Neural progenitor cell (in vitro differentiated cells): Measurements from ENCODE around the gene ASF1A. TPM values are rescaled to one million over a fixed set of nuclear protein-coding genes. Genes with fewer than 3 reads are reported as not detected.

Source experiments
- DNase-seq: peaks from one replicate; pipeline ENCODE4 v3.0.0-alpha.2; 2016; ENCODE audit warnings: low spot score
- H2AFZ ChIP-seq: fragments of 200-600 bp; sonication (generic); replicated peaks from 2 replicates; pipeline ENCODE4 v1.6.1; 2016; ENCODE audit warnings: antibody characterized with exemption
- H3F3A ChIP-seq: fragments of 200-600 bp; sonication (generic); 2 replicates; pipeline ENCODE4 v1.6.1; 2016; ENCODE audit warnings: antibody characterized with exemption, low read depth
- H3K27ac ChIP-seq: fragments of 200-600 bp; sonication (generic); 2 replicates; pipeline ENCODE4 v1.5.1; 2016; ENCODE audit warnings: mild to moderate bottlenecking
- H3K27me3 ChIP-seq: fragments of 200-600 bp; sonication (generic); 2 replicates; pipeline ENCODE4 v1.6.1; 2016; ENCODE audit warnings: mild to moderate bottlenecking, moderate library complexity
- H3K36me3 ChIP-seq: fragments of 200-600 bp; sonication (generic); 2 replicates; pipeline ENCODE4 v1.5.1; 2016
- H3K4me1 ChIP-seq: fragments of 200-600 bp; sonication (generic); 2 replicates; pipeline ENCODE4 v1.6.1; 2016; ENCODE audit warnings: mixed run types
- H3K4me2 ChIP-seq: fragments of 200-600 bp; sonication (generic); 2 replicates; pipeline ENCODE4 v1.6.1; 2016
- H3K4me3 ChIP-seq: fragments of 200-600 bp; sonication (generic); 2 replicates; pipeline ENCODE4 v1.5.1; 2016
- H3K79me2 ChIP-seq: fragments of 200-600 bp; sonication (generic); 2 replicates; pipeline ENCODE4 v1.6.1; 2016; ENCODE audit warnings: low read depth
- H3K9ac ChIP-seq: fragments of 200-600 bp; sonication (generic); 2 replicates; pipeline ENCODE4 v1.6.1; 2016
- H3K9me3 ChIP-seq: fragments of 200-600 bp; sonication (generic); 2 replicates; pipeline ENCODE4 v1.5.1; 2016; ENCODE audit warnings: low read depth
- H4K20me1 ChIP-seq: fragments of 200-600 bp; sonication (generic); 2 replicates; pipeline ENCODE4 v1.6.1; 2016; ENCODE audit warnings: low read depth
- H3K27ac Mint-ChIP-seq: 3 replicates; pipeline ENCODE4 v1.8.0; 2021; ENCODE audit warnings: mixed read lengths
- H3K27me3 Mint-ChIP-seq: 2 replicates; pipeline ENCODE4 v1.8.0; 2022; ENCODE audit warnings: low read depth, mild to moderate bottlenecking, inconsistent platforms, moderate library complexity, mixed read lengths; ENCODE audit not compliant: insufficient read depth
- H3K36me3 Mint-ChIP-seq: 3 replicates; pipeline ENCODE4 v1.8.0; 2021; ENCODE audit warnings: mixed read lengths
- H3K4me1 Mint-ChIP-seq: 3 replicates; pipeline ENCODE4 v1.8.0; 2021; ENCODE audit warnings: mixed read lengths
- H3K4me3 Mint-ChIP-seq: 3 replicates; pipeline ENCODE4 v1.8.0; 2021; ENCODE audit warnings: mild to moderate bottlenecking, moderate library complexity, mixed read lengths
- H3K9me3 Mint-ChIP-seq: 3 replicates; pipeline ENCODE4 v1.8.0; 2020; ENCODE audit warnings: mixed read lengths
- CTCF ChIP-seq: fragments of 200-600 bp; sonication (generic); IDR thresholded peaks from 2 replicates; pipeline ENCODE4 v1.5.1; 2017; ENCODE audit warnings: antibody characterized with exemption, mild to moderate bottlenecking
- EZH2 ChIP-seq: fragments of 200-600 bp; sonication (generic); IDR thresholded peaks from 2 replicates; pipeline ENCODE4 v1.6.1; 2017; ENCODE audit warnings: antibody characterized with exemption, mild to moderate bottlenecking, moderate library complexity
- EZH2phosphoT487 ChIP-seq: fragments of 200-600 bp; sonication (generic); IDR thresholded peaks from 2 replicates; pipeline ENCODE4 v1.6.1; 2017; ENCODE audit warnings: antibody characterized with exemption
- total RNA-seq: library from RNA; depleted of rRNA; stranded (reverse); fragments of >200 nt; gene quantifications from 2 replicates; pipeline ENCODE4 v1.2.3, GENCODE V29; 2015; ENCODE audit warnings: low replicate concordance

Gene ASF1A
- total RNA-seq = 33.4 and 54.8 TPM in 2 replicates

- peak within 1 kb of the TSS; percentile 90 for H3K27ac ChIP-seq
- Mint-ChIP-seq H3K36me3 (peaks cover 11% of the 10 kb centered on the region), H3K4me1 (peaks cover 43% of the 10 kb centered on the region), H3K27ac (peak within 1 kb of the TSS; percentile 99), H3K27me3 (peaks cover 2% of the 10 kb centered on the region), H3K9me3 (peaks cover 3% of the 10 kb centered on the region), H3K4me3 (peak within 1 kb of the TSS; percentile 100)
- H3K36me3 ChIP-seq = no peaks in the 10 kb centered on the region
- peak within 1 kb of the TSS; percentile 97 for H3K4me3 ChIP-seq
- peak; percentile 60 for TF ChIP-seq CTCF
- no peak for TF ChIP-seq EZH2
- H3K79me2 ChIP-seq = peaks cover 75% of the 10 kb centered on the region
- H3K4me2 ChIP-seq = peak within 1 kb of the TSS; percentile 92
- H3F3A ChIP-seq = peaks cover 9% of the 10 kb centered on the region
- peak; percentile 96 for DNase-seq
- H3K27me3 ChIP-seq = no peaks in the 10 kb centered on the region
- peak within 1 kb of the TSS; percentile 81 for H3K9ac ChIP-seq
- H2AFZ ChIP-seq = peak within 1 kb of the TSS; percentile 86
- H3K9me3 ChIP-seq = no peaks in the 10 kb centered on the region
- H3K4me1 ChIP-seq = peaks cover 33% of the 10 kb centered on the region
- H4K20me1 ChIP-seq = peaks cover 23% of the 10 kb centered on the region
These were observed at the start of gene ASF1A for GRCh38 chr6:118893807-118894424. Gene ASF1A (plus strand): TSS chr6:118894152. CDS start chr6:118894414, 262 bp downstream.

- Histone ChIP-seq H3K79me2 (no peaks in the 10 kb centered on the region), H3K4me3 (no peak overlapping the region), H2AFZ (no peak overlapping the region), H3K36me3 (no peaks in the 10 kb centered on the region), H3K27ac (no peak overlapping the region), H3F3A (no peaks in the 10 kb centered on the region), H3K9me3 (no peaks in the 10 kb centered on the region), H3K4me1 (no peaks in the 10 kb centered on the region), H4K20me1 (no peaks in the 10 kb centered on the region), H3K27me3 (no peaks in the 10 kb centered on the region), H3K9ac (no peak overlapping the region), H3K4me2 (no peak overlapping the region)
- Mint-ChIP-seq H3K27me3 (no peaks in the 10 kb centered on the region), H3K9me3 (peaks cover 10% of the 10 kb centered on the region), H3K27ac (no peak overlapping the region), H3K4me3 (no peak overlapping the region), H3K4me1 (no peaks in the 10 kb centered on the region), H3K36me3 (no peaks in the 10 kb centered on the region)
- TF ChIP-seq CTCF (no peak), EZH2phosphoT487 (no peak), EZH2 (no peak)
- no peak for DNase-seq
These were observed 49.0 kb upstream of the ASF1A start for GRCh38 chr6:118844915-118845314.

DNA sequence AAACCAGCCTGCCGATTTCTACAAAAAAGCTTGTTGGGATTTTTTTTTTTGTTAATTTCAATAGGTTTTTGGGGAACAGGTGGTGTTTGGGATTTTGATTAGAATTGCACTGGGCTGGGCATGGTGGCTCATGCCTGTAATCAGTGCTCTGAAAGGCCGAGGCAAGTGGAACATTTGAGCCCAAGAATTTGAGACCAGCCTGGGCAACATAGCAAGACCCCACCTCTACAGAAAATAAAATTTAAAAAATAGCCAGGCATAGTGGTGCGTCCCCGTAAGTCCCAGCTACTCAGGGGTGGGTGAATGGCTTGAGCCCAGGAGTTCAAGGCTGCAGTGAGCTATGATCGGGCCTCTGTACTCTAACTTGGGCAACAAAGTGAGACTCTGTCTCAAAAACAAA is 40.5 kb upstream of the ASF1A start:
- no peak overlapping the region for H3K4me3 ChIP-seq
- H3K9ac ChIP-seq = no peak overlapping the region
- H3K4me1 Mint-ChIP-seq = no peaks in the 10 kb centered on the region
- no peak overlapping the region for H3K4me3 Mint-ChIP-seq
- no peaks in the 10 kb centered on the region for H3K4me1 ChIP-seq
- no peak overlapping the region for H3K27ac ChIP-seq
- TF ChIP-seq EZH2phosphoT487 = no peak
- no peak for TF ChIP-seq EZH2
- H3K79me2 ChIP-seq = no peaks in the 10 kb centered on the region
- H3K36me3 Mint-ChIP-seq = peaks cover 2% of the 10 kb centered on the region
- H3K27ac Mint-ChIP-seq = no peak overlapping the region
- no peaks in the 10 kb centered on the region for H3K27me3 ChIP-seq
- H3K9me3 Mint-ChIP-seq = no peaks in the 10 kb centered on the region
- no peak overlapping the region for H3K4me2 ChIP-seq
- H2AFZ ChIP-seq = no peak overlapping the region
- no peaks in the 10 kb centered on the region for H3F3A ChIP-seq
- no peaks in the 10 kb centered on the region for H3K9me3 ChIP-seq
- H4K20me1 ChIP-seq = no peaks in the 10 kb centered on the region
- no peaks in the 10 kb centered on the region for H3K36me3 ChIP-seq
- peaks cover 2% of the 10 kb centered on the region for H3K27me3 Mint-ChIP-seq
- DNase-seq = no peak

DNA sequence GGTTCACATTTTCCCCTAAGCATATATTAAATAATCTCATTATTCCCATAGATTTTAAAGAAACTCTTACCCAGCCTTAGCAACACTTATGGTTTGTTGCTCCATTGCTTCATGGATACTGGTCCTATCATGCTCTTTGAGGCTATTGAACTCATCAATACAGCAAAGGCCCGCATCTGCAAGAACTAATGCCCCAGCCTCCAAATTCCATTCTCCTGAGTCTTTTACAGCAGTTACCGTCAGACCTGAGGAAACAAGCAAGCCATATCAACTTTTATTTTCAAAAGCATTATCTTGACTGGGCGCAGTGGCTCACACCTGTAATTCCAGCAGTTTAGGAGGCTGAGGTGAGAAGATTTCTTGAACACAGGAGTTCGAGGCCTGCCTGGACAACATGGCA is 37.7 kb upstream of the ASF1A start:
- H3K4me1 ChIP-seq = no peaks in the 10 kb centered on the region
- no peak overlapping the region for H3K4me3 Mint-ChIP-seq
- DNase-seq = no peak
- no peaks in the 10 kb centered on the region for H3F3A ChIP-seq
- H3K36me3 Mint-ChIP-seq = peaks cover 11% of the 10 kb centered on the region
- no peak overlapping the region for H2AFZ ChIP-seq
- H3K79me2 ChIP-seq = no peaks in the 10 kb centered on the region
- no peaks in the 10 kb centered on the region for H3K27me3 ChIP-seq
- no peak overlapping the region for H3K27ac ChIP-seq
- H3K36me3 ChIP-seq = no peaks in the 10 kb centered on the region
- no peak overlapping the region for H3K27ac Mint-ChIP-seq
- H3K9ac ChIP-seq = no peak overlapping the region
- H3K4me1 Mint-ChIP-seq = no peaks in the 10 kb centered on the region
- no peak overlapping the region for H3K4me2 ChIP-seq
- no peak overlapping the region for H3K4me3 ChIP-seq
- TF ChIP-seq CTCF = no peak
- TF ChIP-seq EZH2phosphoT487 = no peak
- no peak for TF ChIP-seq EZH2
- no peaks in the 10 kb centered on the region for H3K9me3 ChIP-seq
- H4K20me1 ChIP-seq = no peaks in the 10 kb centered on the region
- H3K9me3 Mint-ChIP-seq = no peaks in the 10 kb centered on the region
- H3K27me3 Mint-ChIP-seq = peaks cover 2% of the 10 kb centered on the region
